ENCODE results near the gene FUOM. TPM values are rescaled to one million over a fixed set of nuclear protein-coding genes. Genes with fewer than 3 reads are reported as not detected.
A peak's percentile ranks its signal among the peaks of the same experiment; 100 is the strongest.

Gene FUOM
- total and polyA plus RNA-seq, 2 donors from 2014 or later: 17.5 to 118 TPM

- Histone ChIP-seq H3K9ac (ENCODE audit: low read length in 3 of 3) (no peak overlapping the region), H3K9me3 (ENCODE audit: control insufficient read depth in 2 of 3, insufficient read depth in 1 of 3, low read length in 3 of 3) (no peaks in the 10 kb centered on the region), H3K27me3 (ENCODE audit: control insufficient read depth, insufficient read depth, low read length) (no peaks in the 10 kb centered on the region), H3K27ac (ENCODE audit: low read depth in 2 of 2, low read length in 2 of 2) (no peak overlapping the region), H3K4me1 (ENCODE audit: control insufficient read depth in 2 of 3, insufficient read depth in 2 of 3, low read depth in 1 of 3, low read length in 3 of 3) (peaks cover 0 to 6% (median 0%) of the 10 kb centered on the region in 3 donors), H3K4me3 (ENCODE audit: low read length in 3 of 3) (no peak overlapping the region), H3K36me3 (ENCODE audit: control insufficient read depth in 2 of 3, insufficient read depth in 3 of 3, low read length in 3 of 3) (peaks cover 2 to 36% (median 17%) of the 10 kb centered on the region in 3 donors)
- intact Hi-C loops (cut with DNase I): no loop called here
- TF ChIP-seq CTCF (IDR thresholded peaks at IDR 0.05; ENCODE audit: borderline replicate concordance, extremely low read depth, insufficient read depth): no peak
- FAIRE-seq: no peak
- DNase-seq: peak in 1 of 5 donors; percentile 30
Measured at GRCh38 chr10:133361773-133362441, 4.1 kb upstream of the FUOM start.

GRCh38 chr10:133361227-133361626, 3.4 kb upstream of the FUOM start:
- Histone ChIP-seq H3K9me3 (ENCODE audit: control insufficient read depth in 2 of 3, insufficient read depth in 1 of 3, low read length in 3 of 3) (no peaks in the 10 kb centered on the region), H3K9ac (ENCODE audit: low read length in 3 of 3) (no peak overlapping the region), H3K4me3 (ENCODE audit: low read length in 3 of 3) (no peak overlapping the region), H3K27me3 (ENCODE audit: control insufficient read depth, insufficient read depth, low read length) (no peaks in the 10 kb centered on the region), H3K4me1 (ENCODE audit: control insufficient read depth in 2 of 3, insufficient read depth in 2 of 3, low read depth in 1 of 3, low read length in 3 of 3) (peaks cover 0 to 11% (median 0%) of the 10 kb centered on the region in 3 donors), H3K36me3 (ENCODE audit: control insufficient read depth in 2 of 3, insufficient read depth in 3 of 3, low read length in 3 of 3) (peaks cover 2 to 29% (median 17%) of the 10 kb centered on the region in 3 donors), H3K27ac (ENCODE audit: low read depth in 2 of 2, low read length in 2 of 2) (no peak overlapping the region)
- intact Hi-C loops (cut with DNase I): no loop called here
- FAIRE-seq (no peak), DNase-seq (peak in 1 of 5 donors; percentile 36)
- TF ChIP-seq CTCF (IDR thresholded peaks at IDR 0.05; ENCODE audit: borderline replicate concordance, extremely low read depth, insufficient read depth): no peak

GRCh38 chr10:133359972-133360610, 2.3 kb upstream of the FUOM start:
- no peak for FAIRE-seq
- Histone ChIP-seq H3K9ac (ENCODE audit: low read length in 3 of 3) (no peak overlapping the region), H3K36me3 (ENCODE audit: control insufficient read depth in 2 of 3, insufficient read depth in 3 of 3, low read length in 3 of 3) (peaks cover 0 to 18% (median 9%) of the 10 kb centered on the region in 3 donors), H3K9me3 (ENCODE audit: control insufficient read depth in 2 of 3, insufficient read depth in 1 of 3, low read length in 3 of 3) (no peaks in the 10 kb centered on the region), H3K4me1 (ENCODE audit: control insufficient read depth in 2 of 3, insufficient read depth in 2 of 3, low read depth in 1 of 3, low read length in 3 of 3) (peaks cover 0 to 11% (median 0%) of the 10 kb centered on the region in 3 donors), H3K27me3 (ENCODE audit: control insufficient read depth, insufficient read depth, low read length) (no peaks in the 10 kb centered on the region), H3K4me3 (ENCODE audit: low read length in 3 of 3) (no peak overlapping the region), H3K27ac (ENCODE audit: low read depth in 2 of 2, low read length in 2 of 2) (no peak overlapping the region)
- DNase-seq: no peak
- intact Hi-C loops (cut with DNase I): no loop called here
- TF ChIP-seq CTCF (IDR thresholded peaks at IDR 0.05; ENCODE audit: borderline replicate concordance, extremely low read depth, insufficient read depth): no peak
